Ecto neural progenitor cell (in vitro differentiated cells): ENCODE measurements around the gene SLC17A9.
"Not testable (repeated sequence)": the region's sequence is repeated elsewhere in the genome, so short reads cannot be mapped to it uniquely, and the experiment has no call there.

Source experiments
- DNase-seq: peaks from one replicate; pipeline ENCODE4 v3.0.0-alpha.2; 2018; ENCODE audit warnings: low spot score

SLC17A9 gene

GRCh38 chr20:62920039-62920645, 32.4 kb upstream of the SLC17A9 start:
- DNase-seq, result no peak

GRCh38 chr20:62921119-62921687, 31.3 kb upstream of the SLC17A9 start:
- DNase-seq, result peak; percentile 78

GRCh38 chr20:62922451-62922921, 30.0 kb upstream of the SLC17A9 start:
- DNase-seq, result no peak

GRCh38 chr20:62923059-62923668, 29.3 kb upstream of the SLC17A9 start:
- not testable (repeated sequence) for DNase-seq

- no peak for DNase-seq
These were observed 28.7 kb upstream of the SLC17A9 start for GRCh38 chr20:62923669-62924441.

- no peak for DNase-seq
These were observed 27.9 kb upstream of the SLC17A9 start for GRCh38 chr20:62924442-62925075.

- no peak for DNase-seq
These were observed 27.5 kb upstream of the SLC17A9 start for GRCh38 chr20:62925076-62925419.

GRCh38 chr20:62925420-62926228, 26.9 kb upstream of the SLC17A9 start:
- peak; percentile 62 for DNase-seq

GRCh38 chr20:62926229-62927127, 26.0 kb upstream of the SLC17A9 start, which contains the start of gene DIDO1:
Gene DIDO1 (minus strand): TSS chr20:62926505.
- DNase-seq, result peak; percentile 93

- no peak for DNase-seq
These were observed 25.3 kb upstream of the SLC17A9 start for GRCh38 chr20:62927128-62927705.

- no peak for DNase-seq
These were observed 24.1 kb upstream of the SLC17A9 start for GRCh38 chr20:62928246-62928939.

- DNase-seq, result peak; percentile 81
These were observed 23.4 kb upstream of the SLC17A9 start for GRCh38 chr20:62929051-62929538.

GRCh38 chr20:62931464-62931863, 21.0 kb upstream of the SLC17A9 start:
- DNase-seq, result no peak

- DNase-seq, result no peak
These were observed 18.5 kb upstream of the SLC17A9 start for GRCh38 chr20:62933966-62934365.

GRCh38 chr20:62935204-62935967, 17.1 kb upstream of the SLC17A9 start:
- DNase-seq, result no peak

- no peak for DNase-seq
These were observed 16.4 kb upstream of the SLC17A9 start for GRCh38 chr20:62935968-62936585.

GRCh38 chr20:62937268-62938104, 15.0 kb upstream of the SLC17A9 start:
- peak; percentile 97 for DNase-seq
